CD14-positive monocyte (primary cell): Measurements from ENCODE around the gene NGLY1. TPM values are rescaled to one million over a fixed set of nuclear protein-coding genes. Genes with fewer than 3 reads are reported as not detected.

Experiments used
- DNase-seq, 3 donors: peaks; one replicate each; pipeline ENCODE4 v3.0.0-alpha.2; 2011 to 2022
- H2AFZ ChIP-seq: 2 replicates; pipeline ENCODE4 v1.6.0; 2012; ENCODE audit warnings: mild to moderate bottlenecking, low read depth, low read length, inconsistent platforms; ENCODE audit not compliant: insufficient read depth, poor library complexity, severe bottlenecking
- H3K27ac ChIP-seq, 2 donors: 1 replicate in 1 of 2; 2 replicates in 1 of 2; pipeline ENCODE4 v1.5.1; 2012 to 2013; ENCODE audit warnings: low read length in 2 of 2, control low read depth in 1 of 2, inconsistent platforms in 1 of 2, low read depth in 1 of 2, mild to moderate bottlenecking in 1 of 2
- H3K27me3 ChIP-seq, 2 donors: one replicate each; pipeline versions ENCODE4 v1.6.0 to v1.6.1; 2011 to 2013; ENCODE audit warnings: low read length in 2 of 2; ENCODE audit not compliant: control insufficient read depth in 2 of 2, insufficient read depth in 2 of 2
- H3K36me3 ChIP-seq, 2 donors: replicated peaks in 1 of 2; 1 replicate in 1 of 2; 2 replicates in 1 of 2; pipeline versions ENCODE4 v1.5.1 to v1.6.1; 2012 to 2013; ENCODE audit warnings: low read length in 2 of 2, control low read depth in 1 of 2, inconsistent platforms in 1 of 2, mild to moderate bottlenecking in 1 of 2; ENCODE audit not compliant: insufficient read depth in 2 of 2, control insufficient read depth in 1 of 2
- H3K4me1 ChIP-seq, 2 donors: 1 replicate in 1 of 2; 2 replicates in 1 of 2; pipeline versions ENCODE4 v1.5.1 to v1.6.1; 2012 to 2013; ENCODE audit warnings: low read length in 2 of 2, control low read depth in 1 of 2, inconsistent platforms in 1 of 2, mild to moderate bottlenecking in 1 of 2, moderate library complexity in 1 of 2; ENCODE audit not compliant: insufficient read depth in 2 of 2, control insufficient read depth in 1 of 2
- H3K4me2 ChIP-seq: replicated peaks from 2 replicates; pipeline ENCODE3; 2012; ENCODE audit warnings: low read length, moderate library complexity, mild to moderate bottlenecking; ENCODE audit not compliant: poor library complexity, severe bottlenecking; ENCODE audit errors: extremely low read depth
- H3K4me3 ChIP-seq, 3 experiments: fragments of 200-600 bp in 1 of 3; sonication (generic) in 1 of 3; replicated peaks in 1 of 3; 1 replicate in 2 of 3; 2 replicates in 1 of 3; pipeline ENCODE4 v1.5.1; 2011 to 2013; ENCODE audit warnings: low read length in 3 of 3, mild to moderate bottlenecking in 3 of 3, control low read depth in 2 of 3, low read depth in 2 of 3, inconsistent platforms in 1 of 3, moderate library complexity in 1 of 3
- H3K79me2 ChIP-seq: 2 replicates; pipeline ENCODE4 v1.6.0; 2012; ENCODE audit warnings: mild to moderate bottlenecking, control low read depth, inconsistent platforms, low read length, moderate library complexity; ENCODE audit not compliant: insufficient read depth
- H3K9ac ChIP-seq: 2 replicates; pipeline ENCODE4 v1.6.0; 2017; ENCODE audit warnings: low read length, mild to moderate bottlenecking; ENCODE audit not compliant: insufficient read depth, poor library complexity, severe bottlenecking
- H3K9me3 ChIP-seq, 2 donors: replicated peaks in 1 of 2; 1 replicate in 1 of 2; 2 replicates in 1 of 2; pipeline versions ENCODE4 v1.5.1 to v1.6.1; 2012 to 2013; ENCODE audit warnings: low read length in 2 of 2, control low read depth in 1 of 2; ENCODE audit not compliant: control insufficient read depth in 1 of 2, insufficient read depth in 1 of 2
- H4K20me1 ChIP-seq: 2 replicates; pipeline ENCODE4 v1.6.0; 2012; ENCODE audit warnings: mild to moderate bottlenecking, low read length, control low read depth, moderate library complexity; ENCODE audit not compliant: insufficient read depth
- H3K27ac Mint-ChIP-seq, 7 donors: one replicate each; pipeline ENCODE4 v1.8.0; 2020; ENCODE audit warnings: mild to moderate bottlenecking in 7 of 7, mixed read lengths in 7 of 7, moderate library complexity in 6 of 7, inconsistent platforms in 2 of 7
- H3K27me3 Mint-ChIP-seq, 3 donors: one replicate each; pipeline ENCODE4 v1.8.0; 2021 to 2022; ENCODE audit warnings: low read depth in 3 of 3, mild to moderate bottlenecking in 3 of 3, mixed read lengths in 3 of 3, moderate library complexity in 3 of 3, inconsistent platforms in 1 of 3
- H3K36me3 Mint-ChIP-seq, 2 donors: one replicate each; pipeline ENCODE4 v1.8.0; 2020; ENCODE audit warnings: mixed read lengths in 2 of 2, inconsistent platforms in 1 of 2, mild to moderate bottlenecking in 1 of 2
- H3K4me1 Mint-ChIP-seq: one replicate; pipeline ENCODE4 v1.8.0; 2020; ENCODE audit warnings: mild to moderate bottlenecking, mixed read lengths
- H3K4me3 Mint-ChIP-seq, 2 donors: one replicate each; pipeline ENCODE4 v1.8.0; 2020; ENCODE audit warnings: mild to moderate bottlenecking in 2 of 2, mixed read lengths in 2 of 2, moderate library complexity in 1 of 2
- H3K9me3 Mint-ChIP-seq, 7 donors: one replicate each; pipeline ENCODE4 v1.8.0; 2020 to 2022; ENCODE audit warnings: mixed read lengths in 7 of 7, mild to moderate bottlenecking in 6 of 7, moderate library complexity in 6 of 7, inconsistent platforms in 2 of 7
- WGBS: methylation state at CpG from one replicate; pipeline ENCODE4 v1.1.5; 2013; ENCODE audit warnings: missing lambda C conversion rate; ENCODE audit not compliant: insufficient coverage; 5-methylcytosine and 5-hydroxymethylcytosine counted together
- intact Hi-C, 2 donors: fragments of 100-400 bp; cut with micrococcal nuclease; formaldehyde crosslinking; loops; one replicate each; pipeline versions ENCODE4 v1.15.0 to v1.15.1; 2023
- polyA plus RNA-seq, 3 donors: library from polyadenylated mRNA; depleted of rRNA in 1 of 3; unstranded in 2 of 3; stranded (reverse) in 1 of 3; fragments of 300-500 nt in 2 of 3; fragments of >200 nt in 1 of 3; fragmentation: Illumina TruSeq in 2 of 3; gene quantifications; 1 replicate in 2 of 3; 2 replicates in 1 of 3; pipeline ENCODE4 v1.2.3, GENCODE V29; 2012 to 2021
- TF ChIP-seq, protein P1 (sequence below): fragments of 200-600 bp; IDR thresholded peaks from one replicate; pipeline ENCODE4 v1.8.0; 2022; ENCODE audit warnings: antibody characterized with exemption, mild to moderate bottlenecking

Gene NGLY1
- polyA plus RNA-seq, 3 donors = 11.4 to 33.4 (median 29.6) TPM

DNA sequence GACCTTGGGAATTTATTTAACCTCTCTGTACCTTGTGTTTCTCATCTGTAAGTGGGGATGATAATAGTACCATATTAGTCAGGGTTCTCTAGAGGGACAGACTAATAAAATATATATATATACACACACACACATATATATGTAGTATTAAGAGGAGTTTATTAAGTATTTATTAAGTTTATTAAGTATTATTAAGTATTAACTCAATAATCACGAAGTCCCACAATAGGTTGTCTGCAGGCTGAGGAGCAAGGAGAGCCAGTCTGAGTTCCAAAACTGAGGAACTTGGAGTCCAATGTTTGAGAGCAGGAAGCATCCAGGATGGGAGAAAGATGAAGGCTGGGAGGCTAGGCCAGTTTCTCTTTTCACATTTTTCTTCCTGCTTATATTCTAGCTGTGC lies 21.4 kb upstream of the NGLY1 start:
- H3K9me3 Mint-ChIP-seq = no peaks in the 10 kb centered on the region
- H3K79me2 ChIP-seq = no peaks in the 10 kb centered on the region
- H3K4me1 ChIP-seq = no peaks in the 10 kb centered on the region
- TF ChIP-seq, protein P1, sequence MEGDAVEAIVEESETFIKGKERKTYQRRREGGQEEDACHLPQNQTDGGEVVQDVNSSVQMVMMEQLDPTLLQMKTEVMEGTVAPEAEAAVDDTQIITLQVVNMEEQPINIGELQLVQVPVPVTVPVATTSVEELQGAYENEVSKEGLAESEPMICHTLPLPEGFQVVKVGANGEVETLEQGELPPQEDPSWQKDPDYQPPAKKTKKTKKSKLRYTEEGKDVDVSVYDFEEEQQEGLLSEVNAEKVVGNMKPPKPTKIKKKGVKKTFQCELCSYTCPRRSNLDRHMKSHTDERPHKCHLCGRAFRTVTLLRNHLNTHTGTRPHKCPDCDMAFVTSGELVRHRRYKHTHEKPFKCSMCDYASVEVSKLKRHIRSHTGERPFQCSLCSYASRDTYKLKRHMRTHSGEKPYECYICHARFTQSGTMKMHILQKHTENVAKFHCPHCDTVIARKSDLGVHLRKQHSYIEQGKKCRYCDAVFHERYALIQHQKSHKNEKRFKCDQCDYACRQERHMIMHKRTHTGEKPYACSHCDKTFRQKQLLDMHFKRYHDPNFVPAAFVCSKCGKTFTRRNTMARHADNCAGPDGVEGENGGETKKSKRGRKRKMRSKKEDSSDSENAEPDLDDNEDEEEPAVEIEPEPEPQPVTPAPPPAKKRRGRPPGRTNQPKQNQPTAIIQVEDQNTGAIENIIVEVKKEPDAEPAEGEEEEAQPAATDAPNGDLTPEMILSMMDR = no peak
- H3K9me3 ChIP-seq = no peaks in the 10 kb centered on the region
- H3K27me3 ChIP-seq = no peaks in the 10 kb centered on the region
- no CpG with 5 or more reads among the region's 1 CpG for WGBS
- no peaks in the 10 kb centered on the region for H3K36me3 ChIP-seq
- no peak overlapping the region for H3K4me3 ChIP-seq
- H2AFZ ChIP-seq = no peak overlapping the region
- DNase-seq = no peak
- no peak overlapping the region for H3K27ac Mint-ChIP-seq
- H4K20me1 ChIP-seq = no peaks in the 10 kb centered on the region
- no peaks in the 10 kb centered on the region for H3K4me1 Mint-ChIP-seq
- no peak overlapping the region for H3K27ac ChIP-seq
- no peak overlapping the region for H3K9ac ChIP-seq
- H3K27me3 Mint-ChIP-seq = peaks cover 1 to 3% (median 2%) of the 10 kb centered on the region in 3 donors
- intact Hi-C loops = no loop called here
- H3K4me3 Mint-ChIP-seq = no peak overlapping the region
- no peak overlapping the region for H3K4me2 ChIP-seq
- H3K36me3 Mint-ChIP-seq = no peaks in the 10 kb centered on the region

DNA sequence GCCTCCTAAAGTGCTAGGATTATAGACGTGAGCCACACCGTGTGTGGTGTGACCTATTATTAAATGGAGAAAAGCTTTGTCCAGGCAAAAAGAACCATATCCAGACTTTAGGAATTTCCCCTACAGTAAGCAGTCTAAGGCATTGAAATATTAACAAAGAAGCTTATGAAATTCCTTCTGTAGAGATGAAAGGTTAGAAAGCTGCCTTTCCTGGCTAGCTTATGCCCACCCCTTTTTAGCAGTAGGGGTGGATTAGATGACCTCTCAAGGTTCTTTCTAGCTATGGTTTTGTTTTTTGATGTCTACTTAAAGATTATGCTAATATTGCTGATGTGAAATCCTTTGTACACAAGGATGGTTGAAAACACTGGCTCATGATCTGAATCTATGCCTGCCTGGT lies 20.6 kb upstream of the NGLY1 start:
- no CpG with 5 or more reads among the region's 2 CpGs for WGBS
- Mint-ChIP-seq H3K36me3 (no peaks in the 10 kb centered on the region), H3K9me3 (no peaks in the 10 kb centered on the region), H3K4me3 (no peak overlapping the region), H3K27ac (no peak overlapping the region), H3K4me1 (no peaks in the 10 kb centered on the region), H3K27me3 (peaks cover 1 to 3% (median 2%) of the 10 kb centered on the region in 3 donors)
- TF ChIP-seq, protein P1 = no peak
- H3K4me3 ChIP-seq = no peak overlapping the region
- H4K20me1 ChIP-seq = no peaks in the 10 kb centered on the region
- no peak overlapping the region for H3K4me2 ChIP-seq
- no peaks in the 10 kb centered on the region for H3K9me3 ChIP-seq
- H3K9ac ChIP-seq = no peak overlapping the region
- H3K27me3 ChIP-seq = no peaks in the 10 kb centered on the region
- no peak overlapping the region for H3K27ac ChIP-seq
- H3K4me1 ChIP-seq = no peaks in the 10 kb centered on the region
- DNase-seq = no peak
- no peak overlapping the region for H2AFZ ChIP-seq
- H3K79me2 ChIP-seq = no peaks in the 10 kb centered on the region
- no peaks in the 10 kb centered on the region for H3K36me3 ChIP-seq
- intact Hi-C loops = no loop called here
